HG02759 (cell line): ENCODE results near the gene DQX1.

ENCODE experiments used
- ATAC-seq: cut with Tn5 transposase; IDR thresholded peaks from one replicate; pipeline ENCODE4 v1.9.1; 2021; ENCODE audit warnings: mild to moderate bottlenecking, moderate library complexity; ENCODE audit not compliant: unreplicated experiment

Gene DQX1

GRCh38 chr2:74512744-74513604, 13.1 kb downstream of the DQX1 start:
- no peak for ATAC-seq

DNA sequence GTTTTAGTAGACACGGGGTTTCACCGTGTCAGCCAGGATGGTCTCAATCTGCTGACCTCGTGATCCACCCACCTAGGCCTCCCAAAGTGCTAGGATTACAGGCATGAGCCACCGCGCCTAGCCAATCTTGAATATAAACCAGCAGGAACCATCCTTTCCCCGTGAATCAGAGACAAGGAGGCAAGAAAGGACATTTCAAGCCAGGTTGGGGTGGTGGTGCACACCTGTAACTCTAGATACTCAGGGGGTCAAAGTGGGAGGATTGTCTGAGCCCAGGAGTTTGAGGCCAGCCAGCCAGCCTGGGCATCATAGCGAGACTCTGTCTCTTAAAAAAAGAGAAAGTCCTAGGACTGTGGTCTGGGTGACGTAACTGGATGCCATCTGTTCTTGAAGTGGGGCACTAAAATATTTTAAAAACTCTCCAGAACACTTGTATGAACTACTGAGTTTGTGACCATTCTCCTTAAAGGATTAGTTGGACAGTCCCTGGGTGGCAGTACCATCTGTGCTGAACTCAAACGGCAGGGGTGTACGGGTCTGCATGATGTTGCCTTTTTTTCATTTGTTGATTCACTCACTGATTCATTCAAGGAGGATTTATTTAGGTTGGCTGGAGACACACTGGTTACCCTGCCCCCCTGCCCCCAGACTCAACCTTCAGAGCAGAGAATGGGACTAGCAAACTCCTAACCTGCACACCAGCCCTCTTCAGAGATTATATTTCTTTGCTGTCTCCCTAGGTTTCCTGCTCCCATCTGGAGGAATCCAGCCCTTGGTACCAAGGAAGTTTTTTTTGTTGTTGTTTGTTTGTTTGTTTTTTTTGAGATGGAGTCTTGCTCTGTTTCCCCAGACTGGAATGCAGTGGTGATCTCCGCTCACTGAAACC, 14.7 kb downstream of the DQX1 start:
- ATAC-seq, result no peak

DNA sequence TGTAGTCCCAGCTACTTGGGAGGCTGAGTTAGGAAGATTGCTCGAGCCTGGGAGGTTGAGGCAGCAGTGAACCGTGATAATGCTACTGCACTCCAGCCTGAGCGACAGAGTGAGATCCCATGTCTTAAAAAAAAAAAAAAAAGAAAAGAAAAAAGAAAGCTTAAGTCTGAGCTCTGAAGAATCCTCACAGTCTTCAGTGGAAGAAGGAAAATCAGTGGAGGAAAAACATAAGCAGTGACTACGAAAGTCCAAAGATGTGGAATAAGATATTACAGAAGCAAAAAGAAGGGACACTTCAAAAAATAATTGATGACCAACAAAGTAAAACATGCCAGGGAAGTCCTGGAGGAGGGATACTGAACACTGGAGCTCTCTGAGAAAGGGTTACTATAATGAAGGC, 15.8 kb downstream of the DQX1 start:
- ATAC-seq, result no peak

DNA sequence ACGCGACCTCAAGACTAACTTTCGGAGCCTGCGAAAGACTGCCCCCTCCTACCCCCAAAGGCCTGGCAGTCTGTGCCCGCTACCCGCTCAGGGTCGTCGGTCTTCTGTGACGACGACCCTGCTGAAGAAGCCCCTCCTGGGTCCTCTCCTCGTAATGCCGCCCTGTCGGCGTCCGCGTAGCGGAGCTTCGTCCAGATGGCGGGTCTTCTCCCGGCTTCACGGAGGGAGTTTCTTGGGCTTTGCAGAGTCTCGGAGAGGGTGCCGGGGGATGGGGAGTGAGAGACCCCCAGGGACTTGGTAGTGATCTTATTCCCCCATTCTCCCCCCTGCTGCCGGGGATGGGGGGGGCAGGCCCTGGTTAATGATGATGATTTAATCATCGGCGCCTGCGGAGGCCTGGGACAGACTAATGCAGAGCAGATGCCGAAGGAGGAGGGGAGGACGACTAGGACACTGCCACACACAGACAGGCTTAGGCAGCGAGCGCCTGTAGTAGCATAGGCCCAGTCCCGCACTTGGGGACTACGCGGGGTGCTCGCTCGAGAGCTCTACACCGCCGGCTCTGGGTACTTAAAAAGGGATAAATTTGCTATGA, 18.0 kb downstream of the DQX1 start:
- peak; percentile 11 for ATAC-seq

DNA sequence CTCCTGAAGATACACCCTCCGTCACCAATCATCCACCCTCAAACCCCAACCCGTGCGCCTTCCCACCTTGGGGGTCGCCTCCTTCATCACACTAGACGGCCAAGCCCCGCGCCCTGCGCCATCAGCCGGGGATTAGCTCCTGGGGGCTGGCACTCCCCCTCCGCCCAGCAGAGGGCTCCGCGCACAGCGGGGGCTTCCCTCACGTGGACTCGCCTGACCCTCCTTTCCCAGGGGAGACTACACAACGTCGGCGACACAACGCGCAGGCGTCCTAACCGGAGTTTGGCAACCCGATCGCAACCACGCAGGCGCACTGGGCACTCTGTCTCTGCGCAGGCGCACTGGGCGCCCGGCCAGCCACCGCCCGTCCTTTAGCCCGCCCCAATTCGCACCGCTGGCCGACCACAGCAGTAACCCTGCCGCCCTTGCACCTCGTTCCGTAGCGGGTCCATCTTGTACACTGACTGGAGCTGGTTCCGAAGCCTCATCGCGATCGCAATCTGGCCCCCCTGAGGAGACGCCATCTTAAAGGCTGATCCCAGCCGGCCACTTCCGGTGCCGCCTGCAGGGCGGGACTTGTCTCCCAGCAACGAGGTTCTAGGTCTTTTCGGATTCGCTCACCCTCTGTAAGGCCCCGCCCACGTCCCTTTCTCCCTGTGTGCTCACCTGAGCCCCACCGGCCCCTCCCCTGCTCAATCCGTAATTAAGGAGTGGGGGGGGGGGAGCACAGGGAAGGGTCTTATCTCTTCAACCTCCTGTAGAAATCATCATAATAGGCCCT, 18.7 kb downstream of the DQX1 start, which contains the start of gene PCGF1:
Gene PCGF1, minus strand, starts transcription at position 551 of the 781 bp plus-strand sequence. Its CDS starts 27 bp downstream, at position 524.
- peak; percentile 86 for ATAC-seq

DNA sequence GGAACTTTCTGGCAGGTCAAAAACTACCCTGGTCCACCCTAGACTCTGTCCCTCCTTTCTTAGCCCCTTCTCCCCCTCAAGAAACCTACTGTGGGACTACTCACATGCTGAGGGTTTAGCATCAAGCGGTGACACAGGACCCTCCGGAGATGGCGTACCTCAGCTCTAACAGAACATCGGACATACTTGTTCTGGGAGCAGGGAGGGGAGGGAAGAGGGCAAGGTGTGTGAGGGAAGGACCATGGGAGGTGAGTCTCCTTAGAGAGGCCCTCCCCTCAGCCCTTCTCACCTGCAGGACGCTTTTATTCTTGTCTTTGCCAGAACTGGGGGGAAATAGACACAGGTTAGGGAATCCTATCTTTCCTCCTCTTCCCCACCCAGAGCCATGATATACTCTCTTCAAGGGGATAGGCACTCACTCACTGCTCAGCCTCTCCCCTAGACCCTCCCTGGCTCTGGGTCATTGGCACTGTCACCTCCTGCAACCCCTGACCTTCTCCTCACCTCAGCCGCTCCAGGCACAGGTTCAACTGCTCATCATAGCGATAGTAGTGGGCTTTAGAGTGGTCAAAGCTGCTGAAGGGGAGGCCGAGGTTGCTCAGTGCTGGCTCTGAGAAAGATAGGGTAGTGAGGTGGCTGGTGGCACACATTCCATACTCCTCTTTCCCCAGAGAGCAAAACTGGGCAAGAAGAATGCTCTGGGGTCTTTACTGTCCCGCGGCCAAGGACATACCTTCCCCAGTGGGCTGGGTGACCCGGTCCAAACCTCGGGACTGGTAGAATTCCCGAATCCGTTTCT, 20.4 kb downstream of the DQX1 start:
- no peak for ATAC-seq

- ATAC-seq, result no peak
These were observed 21.4 kb downstream of the DQX1 start for GRCh38 chr2:74504591-74504990.

DNA sequence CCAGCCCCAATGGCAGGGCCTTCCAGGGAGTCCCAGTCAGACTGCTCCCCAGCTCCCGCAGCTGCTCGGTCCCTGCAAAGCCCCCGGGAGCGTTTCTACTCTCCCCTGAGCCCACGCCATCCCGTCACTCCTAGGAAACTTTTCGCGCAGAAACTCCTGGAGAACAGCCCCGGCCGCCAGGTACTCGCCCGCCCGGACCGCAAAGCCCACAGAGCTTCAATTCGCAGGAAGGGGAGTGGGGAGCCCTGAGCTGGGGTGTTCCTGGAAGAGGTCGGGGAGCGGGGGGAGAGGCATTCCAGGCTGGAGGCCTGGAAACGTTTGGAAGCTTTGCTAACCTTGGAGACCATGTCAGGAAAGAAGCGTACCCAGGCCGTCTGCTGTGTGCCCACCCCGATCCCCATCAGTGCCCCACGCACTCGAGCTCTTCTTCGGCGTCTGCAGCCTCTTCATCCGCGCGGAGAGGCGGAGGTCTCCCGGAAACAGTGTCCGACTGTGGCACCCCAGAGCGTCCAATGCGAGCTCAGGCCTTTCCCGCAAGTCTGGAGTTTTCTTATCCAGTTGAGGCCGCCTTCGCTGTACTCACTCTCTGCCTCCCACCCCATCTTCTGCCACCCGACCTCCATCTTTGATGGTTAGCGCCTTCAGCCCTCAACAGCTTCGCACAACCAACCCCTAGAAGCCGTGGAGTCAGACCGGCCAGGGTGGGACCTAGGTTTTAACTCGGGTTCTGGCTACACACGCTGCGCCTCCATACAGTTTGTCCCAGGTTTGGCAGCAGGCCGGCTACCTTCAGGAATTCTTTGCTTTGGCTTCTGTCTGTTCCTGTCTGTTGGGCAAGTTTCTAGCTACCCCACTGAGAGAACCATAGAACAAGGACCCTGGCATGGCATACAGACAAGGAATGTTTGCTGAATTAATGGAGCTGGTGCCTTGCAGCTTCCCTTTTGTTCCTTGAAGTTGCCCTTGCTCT, 22.2 kb downstream of the DQX1 start:
- ATAC-seq, result no peak

DNA sequence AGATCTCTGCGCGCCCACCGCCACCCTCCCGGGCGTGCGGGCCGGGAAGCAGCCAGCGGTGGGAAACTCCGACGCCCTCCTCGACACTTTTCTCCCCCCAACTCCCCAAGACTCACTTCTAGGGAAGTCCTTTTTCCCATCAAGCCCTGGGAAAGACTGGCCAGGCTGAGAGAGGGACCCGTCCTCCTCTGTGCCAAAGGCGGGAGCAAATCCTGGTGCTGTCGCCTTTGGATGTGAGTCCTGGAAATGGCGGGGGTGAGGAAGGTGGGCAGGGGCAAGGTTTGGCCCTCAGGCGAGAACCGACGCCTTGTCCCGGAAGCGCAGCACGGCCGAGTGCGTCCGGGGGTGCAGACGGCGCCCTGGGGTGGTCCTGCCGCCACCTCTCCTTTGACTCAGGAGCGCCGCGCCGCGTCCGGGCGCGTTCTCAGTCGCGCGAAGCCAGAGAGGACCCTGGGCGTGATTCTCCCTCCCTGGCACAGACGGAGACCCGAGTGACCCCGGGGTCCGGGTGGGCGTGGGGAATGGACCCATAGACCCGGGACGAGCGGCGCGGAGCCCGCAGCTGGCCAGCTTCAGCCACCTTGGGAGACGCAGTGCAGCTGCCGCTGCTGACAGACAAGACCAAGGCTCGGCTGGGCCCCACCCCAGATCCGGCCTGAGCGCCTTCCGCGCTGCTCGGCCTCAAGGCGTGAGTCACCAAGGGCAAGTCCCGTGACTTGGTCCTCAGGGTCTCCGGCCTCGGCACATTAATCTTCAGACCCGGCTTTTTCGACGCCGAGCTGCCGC, 23.1 kb downstream of the DQX1 start:
- ATAC-seq, result peak; percentile 41

GRCh38 chr2:74502147-74502719, 23.8 kb downstream of the DQX1 start:
- no peak for ATAC-seq

DNA sequence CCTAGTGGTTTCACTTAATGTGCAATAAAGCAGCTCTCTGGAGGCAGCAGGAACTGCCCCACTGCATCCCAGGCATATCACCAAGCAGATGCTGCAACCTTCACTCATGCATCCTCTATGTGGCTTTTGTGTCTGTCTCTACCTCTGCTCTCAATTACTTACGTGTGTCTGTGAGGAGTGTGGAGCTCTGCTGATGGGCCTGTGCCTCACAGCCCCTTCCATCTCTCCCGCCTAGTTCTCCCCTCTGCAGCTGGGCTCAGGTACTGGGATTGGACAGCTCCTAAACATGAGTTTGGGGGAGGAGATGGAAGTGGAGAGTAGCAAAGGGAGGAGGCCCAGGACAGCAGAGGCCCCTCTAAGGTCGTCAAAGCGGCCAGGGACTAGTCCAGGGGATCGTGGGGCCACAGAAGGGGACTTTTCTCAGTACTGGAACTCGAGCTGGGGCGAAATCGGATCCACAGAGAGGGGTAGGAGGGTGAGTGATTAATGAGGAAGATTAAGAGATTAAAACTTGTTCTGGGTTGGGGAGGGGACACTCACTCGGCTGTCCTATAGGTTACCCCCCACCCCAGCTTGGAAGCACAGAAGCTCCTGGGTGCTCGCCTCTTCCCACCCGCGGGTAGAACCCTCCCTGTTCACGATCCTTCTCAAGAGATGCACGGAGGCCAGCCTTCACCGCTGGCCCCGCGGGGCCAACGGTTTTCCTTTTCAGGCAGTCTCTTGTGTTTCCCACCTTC, 24.5 kb downstream of the DQX1 start:
- no peak for ATAC-seq

GRCh38 chr2:74500578-74500946, 25.5 kb downstream of the DQX1 start:
- no peak for ATAC-seq

DNA sequence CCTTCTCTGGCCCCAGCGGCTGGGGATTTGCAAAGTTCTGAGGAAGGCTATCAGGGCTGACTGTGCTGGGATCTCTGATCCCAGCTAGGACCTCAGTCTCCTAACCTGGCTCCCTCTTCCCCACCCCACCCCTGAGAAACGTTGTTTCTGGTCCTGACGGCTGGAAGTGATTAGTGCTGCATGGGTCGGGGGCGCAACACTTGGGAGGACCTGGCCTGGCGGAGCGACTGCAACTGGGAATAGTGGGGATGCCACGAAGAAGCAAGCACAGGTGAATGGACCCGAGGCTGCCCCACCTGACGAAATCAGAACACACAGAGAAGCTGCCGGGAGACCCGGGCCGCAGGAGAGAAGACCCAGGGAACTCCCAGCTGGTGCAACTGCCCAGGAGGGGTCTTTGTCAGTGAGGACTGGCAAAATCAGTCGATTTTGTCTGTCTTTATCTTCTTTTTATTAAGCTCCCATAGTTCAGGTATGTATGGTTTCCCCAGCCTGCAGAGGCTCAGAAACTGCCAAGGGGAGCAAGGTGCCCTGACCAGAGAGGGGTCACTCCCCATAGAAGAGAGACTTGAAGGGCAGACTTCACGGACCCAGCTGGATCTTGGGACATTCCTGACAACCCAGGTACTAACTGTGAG, 26.0 kb downstream of the DQX1 start:
- ATAC-seq, result no peak

DNA sequence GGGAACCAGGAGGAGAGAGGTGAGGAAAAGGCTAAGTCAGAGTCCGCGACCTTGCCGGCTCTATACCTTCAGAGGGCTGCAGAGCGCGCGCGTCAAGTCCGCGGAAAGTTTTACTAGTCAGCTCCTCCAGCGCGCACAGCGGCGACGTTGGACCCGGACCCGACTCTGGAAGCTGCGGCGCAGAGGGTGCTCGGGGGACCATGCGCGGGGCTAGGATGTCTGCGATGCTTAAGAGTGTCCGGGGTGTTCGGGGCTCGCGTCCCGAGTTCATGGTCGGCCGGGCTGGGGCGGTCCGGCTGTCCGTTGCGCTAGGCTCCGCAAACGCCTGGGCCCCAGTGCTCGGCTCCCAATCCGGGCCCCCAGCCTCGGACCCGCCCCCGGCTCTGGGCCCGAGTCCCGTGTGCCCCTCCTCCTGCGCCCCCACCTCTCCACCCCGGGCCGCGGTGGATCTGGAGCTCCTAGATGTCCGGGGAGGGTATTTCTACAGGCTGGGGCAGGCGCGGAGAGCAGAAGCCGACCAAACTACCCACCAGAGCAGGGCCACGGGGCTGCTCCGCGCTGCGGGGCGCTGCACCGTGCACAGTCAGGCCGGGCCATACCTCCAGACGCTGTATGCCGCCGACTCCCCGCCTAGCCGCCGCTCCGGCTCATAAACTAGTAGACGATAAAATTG, 26.6 kb downstream of the DQX1 start, which contains the start of gene LBX2:
Gene LBX2, minus strand, starts transcription at position 337 of the 673 bp plus-strand sequence. Its CDS starts 66 bp downstream, at position 271.
- ATAC-seq, result no peak

GRCh38 chr2:74498500-74499266, 27.3 kb downstream of the DQX1 start:
- ATAC-seq, result no peak
